ENCODE measurements around the gene EGLN2. TPM values are rescaled to one million over a fixed set of nuclear protein-coding genes. Genes with fewer than 3 reads are reported as not detected.
"Not testable (repeated sequence)": the region's sequence is repeated elsewhere in the genome, so short reads cannot be mapped to it uniquely, and the experiment has no call there.

EGLN2 gene
- total RNA-seq, 1 donor from 2014 or later, result 37.1 TPM

DNA sequence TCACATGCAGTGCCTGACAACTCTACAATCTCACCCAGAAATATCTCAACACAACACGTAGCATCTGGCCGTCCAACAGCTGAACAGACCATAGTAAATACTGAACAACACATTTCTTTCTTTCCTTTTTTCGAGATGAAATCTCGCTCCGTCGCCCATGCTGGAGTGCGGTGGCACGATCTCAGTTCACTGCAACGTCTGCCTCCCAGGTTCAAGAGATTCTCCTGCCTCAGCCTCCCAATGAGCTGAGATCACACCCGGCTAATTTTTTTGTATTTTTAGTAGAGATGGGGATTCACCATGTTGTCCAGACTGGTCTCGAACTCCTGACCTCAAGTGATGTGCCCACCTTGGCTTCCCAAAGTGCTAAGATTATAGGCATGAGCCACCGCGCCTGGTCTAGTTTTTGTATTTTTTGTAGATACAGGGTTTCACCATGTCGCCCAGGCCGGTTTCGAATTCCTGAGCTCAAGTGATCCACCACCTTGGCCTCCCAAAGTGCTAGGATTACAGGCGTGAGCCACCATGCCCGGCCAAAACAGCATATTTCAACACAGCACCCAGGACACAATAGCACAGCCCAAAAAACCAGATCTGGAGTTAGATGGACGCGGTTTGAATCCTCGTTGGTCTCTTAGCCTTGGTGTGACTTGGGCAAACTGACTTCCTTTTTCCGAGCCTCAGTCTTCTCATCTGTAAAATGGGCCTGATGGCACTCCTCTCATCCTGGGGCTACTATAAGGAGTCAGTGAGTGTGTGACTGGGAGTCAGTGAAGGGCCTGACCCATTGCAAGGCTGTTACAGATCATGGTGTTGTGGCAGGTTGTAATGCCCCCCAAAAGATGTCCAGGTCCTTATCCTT lies 28.6 kb downstream of the EGLN2 start:
- Histone ChIP-seq H3K9me3 (ENCODE audit: control insufficient read depth in 3 of 3, low read length in 3 of 3) (no peaks in the 10 kb centered on the region), H3K36me3 (ENCODE audit: control insufficient read depth in 3 of 3, insufficient read depth in 3 of 3, low read length in 3 of 3) (peaks cover 8 to 12% (median 9%) of the 10 kb centered on the region in 3 donors), H3K27me3 (ENCODE audit: control insufficient read depth in 3 of 3, insufficient read depth in 3 of 3, low read length in 3 of 3) (no peaks in the 10 kb centered on the region), H3K9ac (ENCODE audit: low read depth in 1 of 3, low read length in 3 of 3) (no peak overlapping the region), H3K4me1 (ENCODE audit: control insufficient read depth in 3 of 3, insufficient read depth in 3 of 3, low read length in 3 of 3) (peaks cover 9 to 14% (median 10%) of the 10 kb centered on the region in 3 donors), H3K27ac (ENCODE audit: low read depth, low read length) (no peak overlapping the region), H3K4me3 (ENCODE audit: low read length in 3 of 3) (no peak overlapping the region)

DNA sequence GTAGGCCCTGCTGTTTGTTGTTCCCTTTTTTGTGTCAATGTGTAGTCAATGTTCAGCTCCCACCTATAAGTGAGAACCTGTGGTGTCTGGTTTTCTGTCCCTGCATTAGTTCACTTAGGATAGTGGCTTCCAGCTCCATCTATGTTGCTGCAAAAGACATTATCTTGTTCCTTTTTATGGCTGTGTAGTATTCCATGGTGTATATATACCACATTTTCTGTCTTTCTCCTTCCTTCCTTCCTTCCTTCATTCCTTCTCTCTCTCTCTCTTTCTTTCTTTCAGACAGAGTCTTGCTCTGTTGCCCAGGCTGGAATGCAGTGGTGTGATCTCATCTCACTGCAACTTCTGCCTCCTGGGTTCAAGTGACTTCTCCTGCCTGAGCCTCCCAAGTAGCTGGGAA lies 30.2 kb downstream of the EGLN2 start:
- Histone ChIP-seq H3K36me3 (ENCODE audit: control insufficient read depth in 3 of 3, insufficient read depth in 3 of 3, low read length in 3 of 3) (peaks cover 8 to 12% (median 9%) of the 10 kb centered on the region in 3 donors), H3K4me1 (ENCODE audit: control insufficient read depth in 3 of 3, insufficient read depth in 3 of 3, low read length in 3 of 3) (peaks cover 3 to 6% (median 4%) of the 10 kb centered on the region in 3 donors), H3K27ac (ENCODE audit: low read depth, low read length) (no peak overlapping the region), H3K9me3 (ENCODE audit: control insufficient read depth in 3 of 3, low read length in 3 of 3) (no peaks in the 10 kb centered on the region), H3K9ac (ENCODE audit: low read depth in 1 of 3, low read length in 3 of 3) (no peak overlapping the region), H3K27me3 (ENCODE audit: control insufficient read depth in 3 of 3, insufficient read depth in 3 of 3, low read length in 3 of 3) (no peaks in the 10 kb centered on the region), H3K4me3 (ENCODE audit: low read length in 3 of 3) (no peak overlapping the region)

DNA sequence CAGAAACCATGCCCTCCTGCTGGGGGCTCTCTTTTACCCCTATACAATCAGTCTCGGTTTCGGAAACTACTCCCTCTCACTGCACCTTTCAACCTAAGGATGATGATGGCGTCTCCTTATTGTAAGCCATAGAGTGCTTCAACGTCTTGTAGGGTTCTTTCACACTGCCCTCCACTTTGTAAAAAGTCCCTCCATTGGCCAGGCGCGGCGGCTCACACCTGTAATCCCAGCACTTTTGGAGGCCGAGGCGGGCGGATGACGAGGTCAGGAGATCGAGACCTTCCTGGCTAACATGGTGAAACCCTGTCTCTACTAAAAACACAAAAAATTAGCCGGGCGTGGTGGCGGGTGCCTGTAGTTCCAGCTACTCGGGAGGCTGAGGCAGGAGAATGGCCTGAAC lies 31.8 kb downstream of the EGLN2 start:
- not testable (repeated sequence) for H3K9ac ChIP-seq (ENCODE audit: low read depth in 1 of 3, low read length in 3 of 3); H3K27ac ChIP-seq (ENCODE audit: low read depth, low read length); H3K27me3 ChIP-seq (ENCODE audit: control insufficient read depth in 3 of 3, insufficient read depth in 3 of 3, low read length in 3 of 3); H3K4me3 ChIP-seq (ENCODE audit: low read length in 3 of 3); H3K4me1 ChIP-seq (ENCODE audit: control insufficient read depth in 3 of 3, insufficient read depth in 3 of 3, low read length in 3 of 3); H3K9me3 ChIP-seq (ENCODE audit: control insufficient read depth in 3 of 3, low read length in 3 of 3)
- peaks cover 8 to 12% (median 9%) of the 10 kb centered on the region in 3 donors for H3K36me3 ChIP-seq (ENCODE audit: control insufficient read depth in 3 of 3, insufficient read depth in 3 of 3, low read length in 3 of 3)

DNA sequence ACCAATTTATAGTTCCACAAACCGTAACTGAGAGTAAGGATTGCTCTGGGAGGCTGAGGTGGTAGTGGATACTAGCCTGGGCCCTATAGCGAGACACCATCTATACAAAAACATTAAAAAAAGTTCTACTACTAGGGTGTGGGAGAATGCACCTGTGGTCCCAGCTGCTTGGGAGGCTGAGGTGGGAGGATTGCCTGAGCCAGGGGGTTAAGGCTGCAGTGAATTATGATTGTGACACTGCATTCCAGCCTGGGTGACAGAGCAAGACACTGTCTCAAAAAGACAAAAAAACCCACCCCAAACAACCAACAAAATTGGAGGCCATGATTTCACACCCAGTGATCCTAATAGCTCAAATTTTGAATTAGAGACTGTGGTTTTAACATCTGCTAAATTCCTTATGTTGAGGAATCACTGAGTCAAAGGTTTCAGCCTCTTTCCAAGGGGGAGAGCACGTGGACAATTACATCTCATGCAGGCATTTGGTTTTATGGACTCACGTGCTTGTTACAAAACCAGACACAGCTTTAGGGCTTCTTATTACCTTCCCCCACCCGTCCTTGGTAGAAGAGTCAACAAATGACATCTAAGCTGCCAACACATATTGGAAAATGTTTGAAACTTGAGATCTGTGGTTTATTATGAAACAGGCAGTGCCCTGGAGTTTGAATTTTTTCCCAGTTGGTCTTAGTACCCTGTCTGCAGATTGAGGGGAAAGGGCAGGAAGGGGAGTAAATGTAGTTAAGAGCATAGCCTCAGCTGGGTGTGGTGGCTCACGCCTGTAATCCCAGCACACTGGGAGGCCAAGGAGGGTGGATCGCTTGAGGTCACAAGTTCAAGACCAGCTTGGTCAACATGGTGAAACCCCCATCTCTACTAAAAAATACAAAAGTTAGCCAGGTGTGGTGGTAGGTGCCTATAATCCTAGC lies 32.8 kb downstream of the EGLN2 start:
- Histone ChIP-seq H3K9ac (ENCODE audit: low read depth in 1 of 3, low read length in 3 of 3) (no peak overlapping the region), H3K4me1 (ENCODE audit: control insufficient read depth in 3 of 3, insufficient read depth in 3 of 3, low read length in 3 of 3) (peaks cover 3 to 6% (median 4%) of the 10 kb centered on the region in 3 donors), H3K36me3 (ENCODE audit: control insufficient read depth in 3 of 3, insufficient read depth in 3 of 3, low read length in 3 of 3) (peaks cover 6 to 10% (median 7%) of the 10 kb centered on the region in 3 donors), H3K27ac (ENCODE audit: low read depth, low read length) (no peak overlapping the region), H3K9me3 (ENCODE audit: control insufficient read depth in 3 of 3, low read length in 3 of 3) (no peaks in the 10 kb centered on the region), H3K27me3 (ENCODE audit: control insufficient read depth in 3 of 3, insufficient read depth in 3 of 3, low read length in 3 of 3) (no peaks in the 10 kb centered on the region), H3K4me3 (ENCODE audit: low read length in 3 of 3) (no peak overlapping the region)

DNA sequence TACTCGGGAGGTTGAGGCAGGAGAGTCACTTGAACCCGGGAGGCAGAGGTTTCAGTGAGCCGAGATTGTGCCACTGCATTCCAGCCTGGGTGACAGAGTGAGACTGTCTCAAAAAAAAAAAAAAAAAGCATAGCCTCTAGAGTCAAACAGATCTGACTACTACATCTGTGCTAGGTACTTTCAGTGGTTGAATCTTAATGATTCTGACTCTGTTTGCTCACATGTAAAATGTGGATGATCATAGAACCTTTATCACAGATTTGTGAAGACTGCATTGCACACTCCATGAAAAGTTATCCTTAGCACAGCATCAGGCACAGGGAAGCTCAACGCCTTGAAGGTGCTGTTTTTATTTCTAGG lies 33.4 kb downstream of the EGLN2 start:
- H3K36me3 ChIP-seq (ENCODE audit: control insufficient read depth in 3 of 3, insufficient read depth in 3 of 3, low read length in 3 of 3); H3K9ac ChIP-seq (ENCODE audit: low read depth in 1 of 3, low read length in 3 of 3); H3K27me3 ChIP-seq (ENCODE audit: control insufficient read depth in 3 of 3, insufficient read depth in 3 of 3, low read length in 3 of 3); H3K9me3 ChIP-seq (ENCODE audit: control insufficient read depth in 3 of 3, low read length in 3 of 3); H3K4me3 ChIP-seq (ENCODE audit: low read length in 3 of 3); H3K27ac ChIP-seq (ENCODE audit: low read depth, low read length); H3K4me1 ChIP-seq (ENCODE audit: control insufficient read depth in 3 of 3, insufficient read depth in 3 of 3, low read length in 3 of 3): not testable (repeated sequence)

DNA sequence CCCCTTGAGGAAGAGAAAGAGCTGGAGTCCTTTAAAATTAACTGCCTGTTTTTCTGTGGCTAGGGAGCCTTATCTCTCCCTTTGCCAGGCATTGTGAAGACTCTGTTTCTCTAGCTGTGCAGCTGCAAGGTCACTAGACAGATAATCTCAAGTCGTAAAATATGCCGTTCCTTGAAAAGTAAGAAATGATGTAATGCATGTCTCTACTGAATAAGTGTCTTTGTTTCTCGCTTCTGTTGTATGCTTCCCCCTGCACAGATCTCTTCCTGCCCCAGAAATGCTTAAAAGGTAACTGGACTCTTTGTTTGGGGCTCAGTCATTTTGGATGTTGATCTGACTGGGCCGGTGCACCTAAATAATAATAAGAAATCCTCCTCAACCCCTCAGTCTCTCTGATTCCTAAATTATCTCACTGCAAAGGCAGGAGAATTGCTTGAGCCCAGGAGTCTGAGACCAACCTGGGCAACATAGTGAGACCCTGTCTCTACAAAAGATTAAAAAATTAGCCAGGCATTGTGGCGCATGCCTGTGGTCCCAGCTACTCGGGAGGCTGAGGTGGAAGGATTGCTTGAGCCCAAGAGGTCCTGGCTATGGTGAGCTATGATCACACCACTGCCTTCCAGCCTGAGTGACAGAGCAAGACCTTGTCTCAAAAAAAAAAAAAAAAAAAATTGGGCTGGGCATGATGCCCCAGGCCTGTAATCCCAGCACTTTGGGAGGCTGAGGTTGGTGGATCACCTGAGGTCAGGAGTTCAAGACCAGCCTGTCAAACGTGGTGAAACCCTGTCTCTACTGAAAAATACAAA lies 34.9 kb downstream of the EGLN2 start:
- not testable (repeated sequence) for H3K9me3 ChIP-seq (ENCODE audit: control insufficient read depth in 3 of 3, low read length in 3 of 3); H3K4me3 ChIP-seq (ENCODE audit: low read length in 3 of 3); H3K27ac ChIP-seq (ENCODE audit: low read depth, low read length); H3K4me1 ChIP-seq (ENCODE audit: control insufficient read depth in 3 of 3, insufficient read depth in 3 of 3, low read length in 3 of 3); H3K27me3 ChIP-seq (ENCODE audit: control insufficient read depth in 3 of 3, insufficient read depth in 3 of 3, low read length in 3 of 3); H3K36me3 ChIP-seq (ENCODE audit: control insufficient read depth in 3 of 3, insufficient read depth in 3 of 3, low read length in 3 of 3); H3K9ac ChIP-seq (ENCODE audit: low read depth in 1 of 3, low read length in 3 of 3)

DNA sequence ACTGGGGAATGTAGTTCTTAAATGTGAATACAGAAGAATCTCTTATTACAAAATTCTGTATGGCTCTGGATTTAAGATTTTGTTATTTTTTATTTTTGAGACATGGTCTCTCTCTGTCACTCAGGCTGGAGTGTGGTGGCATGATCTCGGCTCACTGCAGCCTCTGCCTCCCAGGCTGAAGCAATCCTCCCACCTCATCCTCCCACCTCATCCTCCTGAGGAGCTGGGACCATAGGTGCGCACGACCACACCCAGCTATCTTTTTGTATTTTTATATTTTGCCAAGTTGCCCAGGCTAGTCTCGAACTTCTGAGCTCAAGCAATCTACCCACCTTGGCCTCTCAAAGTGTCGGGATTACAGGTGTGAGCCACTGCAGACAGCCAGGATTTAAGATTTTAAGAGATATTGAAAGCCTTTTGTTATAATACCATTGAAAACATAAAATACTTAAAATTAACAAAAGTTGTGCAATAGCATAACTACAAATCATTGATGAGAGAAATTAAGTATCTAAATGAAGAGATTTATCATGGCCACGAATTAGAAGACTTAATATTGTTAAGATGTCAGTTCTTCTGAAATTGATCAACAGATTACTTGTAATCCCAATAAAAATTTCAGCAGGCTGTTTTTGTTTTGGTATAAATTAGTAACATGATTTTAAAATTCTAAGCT lies 37.9 kb downstream of the EGLN2 start:
- peaks cover 0 to 2% (median under 1%) of the 10 kb centered on the region in 3 donors for H3K4me1 ChIP-seq (ENCODE audit: control insufficient read depth in 3 of 3, insufficient read depth in 3 of 3, low read length in 3 of 3)
- H3K9ac ChIP-seq (ENCODE audit: low read depth in 1 of 3, low read length in 3 of 3), result no peak overlapping the region

DNA sequence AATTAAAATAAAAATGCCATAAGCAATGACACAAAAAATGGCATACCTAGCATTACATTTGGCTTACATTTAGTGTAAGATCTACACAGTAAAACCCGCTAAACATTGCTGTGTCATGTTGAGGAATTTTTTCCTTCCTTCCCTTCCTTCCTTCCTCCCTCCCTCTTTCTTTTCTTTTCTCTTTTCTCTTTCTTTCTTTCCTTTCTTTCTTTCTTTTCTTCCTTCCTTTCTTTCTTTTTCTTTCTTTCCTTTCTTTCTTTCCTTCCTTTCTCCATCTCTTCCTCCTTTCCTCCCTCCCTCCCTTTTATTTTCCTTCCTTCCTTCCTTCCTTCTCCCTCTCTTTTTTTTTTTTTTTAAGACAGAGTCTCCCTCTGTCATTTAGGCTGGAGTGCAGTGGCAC lies 39.5 kb downstream of the EGLN2 start:
- not testable (repeated sequence) for H3K27ac ChIP-seq (ENCODE audit: low read depth, low read length); H3K27me3 ChIP-seq (ENCODE audit: control insufficient read depth in 3 of 3, insufficient read depth in 3 of 3, low read length in 3 of 3); H3K9ac ChIP-seq (ENCODE audit: low read depth in 1 of 3, low read length in 3 of 3); H3K36me3 ChIP-seq (ENCODE audit: control insufficient read depth in 3 of 3, insufficient read depth in 3 of 3, low read length in 3 of 3); H3K9me3 ChIP-seq (ENCODE audit: control insufficient read depth in 3 of 3, low read length in 3 of 3); H3K4me3 ChIP-seq (ENCODE audit: low read length in 3 of 3); H3K4me1 ChIP-seq (ENCODE audit: control insufficient read depth in 3 of 3, insufficient read depth in 3 of 3, low read length in 3 of 3)

More for the DNA sequence above, 37.9 kb downstream of the EGLN2 start:
- Histone ChIP-seq H3K36me3 (ENCODE audit: control insufficient read depth in 3 of 3, insufficient read depth in 3 of 3, low read length in 3 of 3) (no peaks in the 10 kb centered on the region), H3K27ac (ENCODE audit: low read depth, low read length) (no peak overlapping the region), H3K4me3 (ENCODE audit: low read length in 3 of 3) (no peak overlapping the region), H3K27me3 (ENCODE audit: control insufficient read depth in 3 of 3, insufficient read depth in 3 of 3, low read length in 3 of 3) (no peaks in the 10 kb centered on the region), H3K9me3 (ENCODE audit: control insufficient read depth in 3 of 3, low read length in 3 of 3) (no peaks in the 10 kb centered on the region)

DNA sequence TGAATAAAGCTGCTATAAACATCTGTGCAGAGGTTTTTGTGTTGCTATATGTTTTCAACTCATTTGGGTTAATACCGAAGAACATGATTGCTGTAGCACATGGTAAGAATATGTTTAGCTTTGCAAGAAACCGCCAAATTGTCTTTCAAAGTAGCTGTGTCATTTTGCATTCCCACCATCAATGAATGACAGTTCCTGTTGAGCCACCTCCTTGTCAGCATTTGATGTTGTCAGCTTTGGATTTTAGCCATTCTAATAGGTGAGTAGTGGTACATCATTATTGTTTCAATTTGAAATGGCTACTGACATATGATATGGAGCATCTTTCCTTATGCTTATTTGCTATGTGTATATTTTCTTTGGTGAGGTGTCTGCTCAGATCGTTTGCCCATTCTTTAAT lies 43.0 kb downstream of the EGLN2 start:
- H3K4me3 ChIP-seq (ENCODE audit: low read length in 3 of 3); H3K9ac ChIP-seq (ENCODE audit: low read depth in 1 of 3, low read length in 3 of 3); H3K36me3 ChIP-seq (ENCODE audit: control insufficient read depth in 3 of 3, insufficient read depth in 3 of 3, low read length in 3 of 3); H3K27ac ChIP-seq (ENCODE audit: low read depth, low read length); H3K9me3 ChIP-seq (ENCODE audit: control insufficient read depth in 3 of 3, low read length in 3 of 3); H3K4me1 ChIP-seq (ENCODE audit: control insufficient read depth in 3 of 3, insufficient read depth in 3 of 3, low read length in 3 of 3): not testable (repeated sequence)
- peaks cover 0 to 13% (median 5%) of the 10 kb centered on the region in 3 donors for H3K27me3 ChIP-seq (ENCODE audit: control insufficient read depth in 3 of 3, insufficient read depth in 3 of 3, low read length in 3 of 3)

All from skeletal muscle tissue (tissue), 4 donors.